HepG2 (cell line): ENCODE data around the gene CACNG7. TPM values are rescaled to one million over a fixed set of nuclear protein-coding genes. Genes with fewer than 3 reads are reported as not detected.

Experiments
- BRCA1 ChIP-seq: sonication (generic); formaldehyde crosslinking; IDR thresholded peaks from 2 replicates; pipeline ENCODE4 v1.4.0; 2020; ENCODE audit warnings: missing genetic modification reagents
- CHD2 ChIP-seq: IDR thresholded peaks from 2 replicates; pipeline ENCODE4 v1.6.1; 2011; ENCODE audit warnings: low read depth, low read length, improper control_type of control experiment
- GATAD1 ChIP-seq: IDR thresholded peaks from 2 replicates; pipeline ENCODE4 v1.6.1; 2016; ENCODE audit warnings: missing genetic modification reagents, missing compliant biosample characterization
- KLF12 ChIP-seq: sonication (generic); formaldehyde crosslinking; IDR thresholded peaks from 2 replicates; pipeline ENCODE4 v1.4.0; 2020; ENCODE audit warnings: missing genetic modification reagents, borderline replicate concordance
- MYPOP ChIP-seq: sonication (generic); formaldehyde crosslinking; IDR thresholded peaks from 2 replicates; pipeline ENCODE4 v1.8.1; 2023; ENCODE audit warnings: mild to moderate bottlenecking, moderate library complexity, missing genetic modification reagents
- NAIF1 ChIP-seq: sonication (generic); formaldehyde crosslinking; IDR thresholded peaks from 2 replicates; pipeline ENCODE4 v1.5.0; 2020; ENCODE audit warnings: mild to moderate bottlenecking, missing genetic modification reagents, borderline replicate concordance
- PPARG ChIP-seq: conservative IDR thresholded peaks from 2 replicates; pipeline ENCODE4 v1.6.1; 2016; ENCODE audit warnings: missing biosample characterization, missing genetic modification reagents
- SRSF1 ChIP-seq: fragments of 200-400 bp; formaldehyde crosslinking; optimal IDR thresholded peaks from 2 replicates; pipeline ENCODE3; 2017; ENCODE audit warnings: mild to moderate bottlenecking, low read depth, low read length, moderate library complexity
- WIZ ChIP-seq: sonication (generic); formaldehyde crosslinking; IDR thresholded peaks from 2 replicates; pipeline ENCODE4 v1.5.1; 2020; ENCODE audit warnings: mild to moderate bottlenecking, missing genetic modification reagents
- ZNF12 ChIP-seq: sonication (generic); formaldehyde crosslinking; IDR thresholded peaks from 2 replicates; pipeline ENCODE4 v1.5.0; 2020; ENCODE audit warnings: missing genetic modification reagents
- ZNF124 ChIP-seq: sonication (generic); formaldehyde crosslinking; IDR thresholded peaks from 2 replicates; pipeline ENCODE4 v1.4.0; 2020; ENCODE audit warnings: missing genetic modification reagents
- ZNF350 ChIP-seq: sonication (generic); formaldehyde crosslinking; IDR thresholded peaks from 2 replicates; pipeline ENCODE4 v1.4.0; 2020; ENCODE audit warnings: mild to moderate bottlenecking, low read depth, missing genetic modification reagents, borderline replicate concordance
- ZNF432 ChIP-seq: sonication (generic); formaldehyde crosslinking; IDR thresholded peaks from 2 replicates; pipeline ENCODE4 v1.5.0; 2020; ENCODE audit warnings: missing genetic modification reagents, mild to moderate bottlenecking, borderline replicate concordance
- polyA plus RNA-seq, 8 experiments: library from polyadenylated mRNA; depleted of rRNA in 3 of 8; stranded (reverse) in 7 of 8; unstranded in 1 of 8; fragments of >200 nt; fragmentation: Illumina TruSeq in 4 of 8; extraction: Trizol in 4 of 8; gene quantifications; 2 replicates each; pipeline versions ENCODE4 v1.2.1 to v1.2.3, GENCODE V29; 2011 to 2016; ENCODE audit warnings: low read depth in 4 of 8, missing spikeins in 1 of 8, mixed read lengths in 1 of 8; ENCODE audit not compliant: insufficient read depth in 1 of 8
- total RNA-seq, 5 experiments: library from RNA; depleted of rRNA; stranded (reverse); fragments of >200 nt; fragmentation: Illumina TruSeq; extraction: Trizol; gene quantifications; 2 replicates each; pipeline ENCODE4 v1.2.3, GENCODE V29; 2016; ENCODE audit warnings: low read depth in 1 of 5
- TF ChIP-seq, protein P1 (sequence below): sonication (generic); formaldehyde crosslinking; IDR thresholded peaks from 2 replicates; pipeline ENCODE4 v1.8.0; 2023; ENCODE audit warnings: mild to moderate bottlenecking, missing genetic modification reagents
- TF ChIP-seq, protein P2 (sequence below): sonication (generic); formaldehyde crosslinking; IDR thresholded peaks from 2 replicates; pipeline ENCODE4 v1.4.0; 2020; ENCODE audit warnings: mild to moderate bottlenecking, missing genetic modification reagents

CACNG7 gene
- total and polyA plus RNA-seq, 2 of the 13 experiments (the other 11 are each of a cell fraction or from before 2014, with no cell fraction given): not detected

GRCh38 chr19:53879140-53880081 lies 29.7 kb upstream of the CACNG7 start (continued):
- TF ChIP-seq ZNF350 (CRISPR knock-in tag): peak; percentile 47; the same call in 1 of the 2 replicates
- TF ChIP-seq ZNF124 (CRISPR knock-in tag): peak; percentile 49; the same call in 1 of the 2 replicates
- 0 out of 2 replicates have a peak, but pooled peaks have one; percentile 11 for TF ChIP-seq PPARG (CRISPR knock-in tag)
- no peak for TF ChIP-seq BRCA1
- TF ChIP-seq ZNF12 (CRISPR knock-in tag): no peak
- peak; percentile 97 for TF ChIP-seq NAIF1 (CRISPR knock-in tag)
- no peak for TF ChIP-seq SRSF1
- TF ChIP-seq KLF12 (CRISPR knock-in tag): 0 out of 2 replicates have a peak, but pooled peaks have one; percentile 59
- TF ChIP-seq ZNF432 (CRISPR knock-in tag): no peak
- TF ChIP-seq, protein P1, sequence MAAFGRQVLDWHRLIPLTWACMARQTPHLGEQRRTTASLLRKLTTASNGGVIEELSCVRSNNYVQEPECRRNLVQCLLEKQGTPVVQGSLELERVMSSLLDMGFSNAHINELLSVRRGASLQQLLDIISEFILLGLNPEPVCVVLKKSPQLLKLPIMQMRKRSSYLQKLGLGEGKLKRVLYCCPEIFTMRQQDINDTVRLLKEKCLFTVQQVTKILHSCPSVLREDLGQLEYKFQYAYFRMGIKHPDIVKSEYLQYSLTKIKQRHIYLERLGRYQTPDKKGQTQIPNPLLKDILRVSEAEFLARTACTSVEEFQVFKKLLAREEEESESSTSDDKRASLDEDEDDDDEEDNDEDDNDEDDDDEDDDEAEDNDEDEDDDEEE (CRISPR knock-in tag): 0 out of 2 replicates have a peak, but pooled peaks have one; percentile 31
- peak; percentile 61; the same call in 1 of the 2 replicates for TF ChIP-seq GATAD1 (CRISPR knock-in tag)
- TF ChIP-seq MYPOP (CRISPR knock-in tag): 0 out of 2 replicates have a peak, but pooled peaks have one; percentile 45
- TF ChIP-seq CHD2: no peak
- TF ChIP-seq, protein P2, sequence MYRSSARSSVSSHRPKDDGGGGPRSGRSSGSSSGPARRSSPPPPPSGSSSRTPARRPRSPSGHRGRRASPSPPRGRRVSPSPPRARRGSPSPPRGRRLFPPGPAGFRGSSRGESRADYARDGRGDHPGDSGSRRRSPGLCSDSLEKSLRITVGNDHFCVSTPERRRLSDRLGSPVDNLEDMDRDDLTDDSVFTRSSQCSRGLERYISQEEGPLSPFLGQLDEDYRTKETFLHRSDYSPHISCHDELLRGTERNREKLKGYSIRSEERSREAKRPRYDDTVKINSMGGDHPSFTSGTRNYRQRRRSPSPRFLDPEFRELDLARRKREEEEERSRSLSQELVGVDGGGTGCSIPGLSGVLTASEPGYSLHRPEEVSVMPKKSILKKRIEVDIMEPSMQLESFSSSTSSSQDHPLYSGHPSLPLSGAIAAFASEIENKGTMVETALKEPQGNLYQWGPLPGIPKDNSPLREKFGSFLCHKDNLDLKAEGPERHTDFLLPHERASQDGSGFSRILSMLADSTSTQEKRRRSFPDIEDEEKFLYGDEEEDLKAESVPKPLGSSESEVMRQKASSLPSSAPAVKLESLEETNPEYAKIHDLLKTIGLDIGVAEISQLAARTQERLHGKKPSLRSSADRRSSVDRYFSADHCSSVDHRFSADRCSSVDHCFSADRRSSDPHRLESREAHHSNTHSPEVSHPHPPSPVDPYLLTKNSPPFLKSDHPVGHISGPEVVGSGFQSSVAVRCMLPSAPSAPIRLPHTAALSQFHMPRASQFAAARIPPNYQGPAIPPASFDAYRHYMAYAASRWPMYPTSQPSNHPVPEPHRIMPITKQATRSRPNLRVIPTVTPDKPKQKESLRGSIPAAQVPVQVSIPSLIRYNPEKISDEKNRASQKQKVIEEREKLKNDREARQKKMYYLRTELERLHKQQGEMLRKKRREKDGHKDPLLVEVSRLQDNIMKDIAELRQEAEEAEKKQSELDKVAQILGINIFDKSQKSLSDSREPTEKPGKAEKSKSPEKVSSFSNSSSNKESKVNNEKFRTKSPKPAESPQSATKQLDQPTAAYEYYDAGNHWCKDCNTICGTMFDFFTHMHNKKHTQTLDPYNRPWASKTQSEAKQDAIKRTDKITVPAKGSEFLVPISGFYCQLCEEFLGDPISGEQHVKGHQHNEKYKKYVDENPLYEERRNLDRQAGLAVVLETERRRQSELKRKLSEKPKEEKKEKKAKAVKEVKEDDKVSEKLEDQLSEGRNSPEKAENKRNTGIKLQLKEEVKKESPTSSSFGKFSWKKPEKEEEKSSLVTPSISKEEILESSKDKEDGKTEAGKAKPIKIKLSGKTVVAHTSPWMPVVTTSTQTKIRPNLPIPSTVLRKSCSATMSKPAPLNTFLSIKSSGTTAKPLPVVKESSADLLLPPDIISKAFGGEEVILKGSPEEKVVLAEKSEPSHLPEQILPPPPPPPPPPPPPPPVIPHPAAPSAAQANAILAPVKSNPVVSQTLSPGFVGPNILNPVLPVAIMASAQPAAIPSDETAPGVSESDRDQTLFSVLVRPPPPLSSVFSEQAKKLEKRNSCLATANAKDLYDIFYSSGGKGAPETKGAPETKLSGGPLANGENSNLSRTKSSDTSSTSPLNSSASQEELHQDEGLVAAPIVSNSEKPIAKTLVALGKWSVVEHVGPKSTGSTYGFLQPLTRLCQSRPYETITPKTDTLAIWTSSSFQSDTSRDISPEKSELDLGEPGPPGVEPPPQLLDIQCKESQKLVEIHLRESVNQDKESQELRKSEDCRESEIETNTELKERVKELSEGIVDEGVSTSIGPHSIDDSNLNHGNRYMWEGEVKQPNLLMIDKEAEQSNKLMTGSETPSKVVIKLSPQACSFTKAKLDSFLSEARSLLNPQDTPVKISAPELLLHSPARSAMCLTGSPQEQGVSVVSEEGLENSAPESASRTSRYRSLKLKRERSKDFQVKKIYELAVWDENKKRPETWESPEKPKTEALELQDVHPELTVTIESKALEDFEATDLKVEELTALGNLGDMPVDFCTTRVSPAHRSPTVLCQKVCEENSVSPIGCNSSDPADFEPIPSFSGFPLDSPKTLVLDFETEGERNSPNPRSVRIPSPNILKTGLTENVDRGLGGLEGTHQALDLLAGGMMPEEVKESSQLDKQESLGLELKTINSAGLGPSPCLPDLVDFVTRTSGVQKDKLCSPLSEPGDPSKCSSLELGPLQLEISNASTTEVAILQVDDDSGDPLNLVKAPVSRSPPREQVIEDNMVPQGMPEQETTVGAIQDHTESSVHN (CRISPR knock-in tag): peak; percentile 54; the same call in 1 of the 2 replicates
- no peak for TF ChIP-seq WIZ (CRISPR knock-in tag)
